GM21367 (cell line): Measurements from ENCODE around the gene SMARCD1.
A peak's percentile ranks its signal among the peaks of the same experiment; 100 is the strongest.

ENCODE experiments used
- ATAC-seq: cut with Tn5 transposase; IDR thresholded peaks from one replicate; pipeline ENCODE4 v1.9.1; 2021; ENCODE audit not compliant: unreplicated experiment

The SMARCD1 gene

DNA sequence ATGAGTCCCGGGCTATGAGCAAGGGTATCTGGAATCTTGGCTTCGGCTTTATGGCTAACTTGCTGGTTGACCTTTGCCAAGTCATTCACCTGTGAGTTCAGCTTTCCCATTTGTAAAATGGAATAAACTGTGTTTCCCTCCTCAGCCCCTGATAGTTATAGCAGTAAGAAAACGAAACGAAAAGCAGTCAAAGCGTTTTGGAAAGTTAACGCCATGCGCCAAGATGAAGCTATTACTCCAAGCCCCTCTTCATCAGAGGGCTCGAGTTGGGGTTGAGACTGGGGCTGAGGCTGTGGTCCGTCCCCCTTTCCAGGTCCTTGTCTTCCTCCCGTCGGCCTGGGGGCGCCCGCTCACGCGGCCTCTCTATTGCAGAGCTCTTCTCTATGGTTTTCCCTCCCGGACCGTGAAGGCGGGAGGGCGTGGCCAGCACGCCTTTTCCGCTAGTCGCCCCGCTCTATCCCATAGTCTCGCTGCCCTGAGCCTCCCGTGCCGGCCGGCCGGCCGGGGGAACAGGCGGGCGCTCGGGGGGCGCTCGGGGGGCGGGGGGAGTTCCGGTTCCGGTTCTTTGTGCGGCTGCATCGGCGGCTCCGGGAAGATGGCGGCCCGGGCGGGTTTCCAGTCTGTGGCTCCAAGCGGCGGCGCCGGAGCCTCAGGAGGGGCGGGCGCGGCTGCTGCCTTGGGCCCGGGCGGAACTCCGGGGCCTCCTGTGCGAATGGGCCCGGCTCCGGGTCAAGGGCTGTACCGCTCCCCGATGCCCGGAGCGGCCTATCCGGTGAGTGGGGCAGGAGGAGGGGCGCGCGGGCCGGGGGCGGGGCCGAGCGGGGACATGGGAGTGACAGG is at the start of gene SMARCD1:
TSS of gene SMARCD1 (plus strand) at position 568 of the 840 bp plus-strand sequence. CDS start at position 596, 28 bp downstream.
- ATAC-seq = peak; percentile 75

DNA sequence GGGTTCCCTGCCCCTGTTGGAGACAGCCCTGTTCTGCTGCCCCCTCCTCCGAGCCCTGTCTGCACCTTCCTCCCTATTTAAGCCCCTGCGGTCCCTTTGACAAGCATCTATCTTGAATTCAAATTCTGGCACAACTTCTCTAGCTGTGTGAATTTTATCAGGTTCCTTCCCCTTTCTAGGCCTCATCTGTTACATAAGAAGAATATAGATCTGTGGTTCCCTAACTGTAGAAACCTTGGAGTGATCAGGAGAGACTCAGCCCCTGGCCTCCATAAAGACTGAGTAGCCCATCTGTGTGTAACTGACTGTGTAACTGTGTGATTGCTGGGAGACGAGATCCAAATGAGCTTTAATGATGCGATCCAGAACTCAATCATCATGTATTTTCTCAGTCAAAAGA is 46.8 kb upstream of the SMARCD1 start:
- no peak for ATAC-seq

DNA sequence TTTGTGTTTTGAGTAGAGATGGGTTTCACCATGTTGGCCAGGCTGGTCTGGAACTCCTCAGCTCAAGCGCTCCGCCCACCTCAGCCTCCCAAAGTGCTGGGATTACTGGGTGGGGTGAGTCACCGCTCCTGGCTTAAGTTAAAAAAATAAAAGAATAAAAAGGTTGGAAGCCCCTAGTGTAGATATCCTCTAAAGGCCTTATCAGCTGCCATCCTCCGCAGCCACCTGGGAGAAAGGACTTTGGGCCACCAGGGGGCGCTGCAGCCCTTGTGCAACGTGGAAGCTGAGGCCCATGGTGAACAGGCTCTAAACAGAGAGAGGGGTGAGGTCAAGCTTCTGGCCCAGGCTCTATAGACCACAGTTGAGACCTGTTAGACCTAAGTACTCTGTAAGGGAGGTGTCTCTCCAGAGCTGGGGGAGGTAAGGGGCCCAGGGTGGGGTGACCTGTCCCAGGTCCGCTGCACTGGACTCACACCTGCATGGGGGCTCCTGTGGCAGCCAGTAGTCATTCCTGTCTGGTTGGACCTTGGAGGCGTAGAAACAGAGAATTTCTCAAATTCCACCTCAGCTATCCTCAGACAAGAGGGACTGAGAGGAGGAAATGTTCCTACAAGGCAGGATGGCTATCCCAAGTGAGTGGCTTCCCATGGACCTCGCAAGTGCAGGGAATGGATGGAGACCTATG is 45.8 kb upstream of the SMARCD1 start:
- no peak for ATAC-seq

DNA sequence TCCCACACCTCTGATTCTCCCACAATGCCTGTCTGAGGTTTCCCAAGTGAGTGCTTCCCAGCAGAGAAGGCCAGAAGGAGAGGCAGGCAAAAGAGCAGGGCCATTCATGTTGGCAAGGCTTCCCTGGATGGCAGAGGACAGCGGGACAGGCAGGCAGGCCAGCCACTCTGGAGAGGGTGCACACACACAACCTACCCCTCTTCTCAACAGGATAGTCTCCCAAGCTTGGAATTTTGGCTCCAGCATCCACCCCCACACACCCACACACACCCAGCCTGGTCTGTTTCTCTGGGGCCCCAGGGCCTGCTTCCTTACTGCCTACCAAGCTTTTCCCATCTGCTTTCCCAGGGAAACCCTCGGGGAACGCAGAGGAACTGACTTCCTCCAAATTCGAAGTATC is 44.5 kb upstream of the SMARCD1 start:
- no peak for ATAC-seq

DNA sequence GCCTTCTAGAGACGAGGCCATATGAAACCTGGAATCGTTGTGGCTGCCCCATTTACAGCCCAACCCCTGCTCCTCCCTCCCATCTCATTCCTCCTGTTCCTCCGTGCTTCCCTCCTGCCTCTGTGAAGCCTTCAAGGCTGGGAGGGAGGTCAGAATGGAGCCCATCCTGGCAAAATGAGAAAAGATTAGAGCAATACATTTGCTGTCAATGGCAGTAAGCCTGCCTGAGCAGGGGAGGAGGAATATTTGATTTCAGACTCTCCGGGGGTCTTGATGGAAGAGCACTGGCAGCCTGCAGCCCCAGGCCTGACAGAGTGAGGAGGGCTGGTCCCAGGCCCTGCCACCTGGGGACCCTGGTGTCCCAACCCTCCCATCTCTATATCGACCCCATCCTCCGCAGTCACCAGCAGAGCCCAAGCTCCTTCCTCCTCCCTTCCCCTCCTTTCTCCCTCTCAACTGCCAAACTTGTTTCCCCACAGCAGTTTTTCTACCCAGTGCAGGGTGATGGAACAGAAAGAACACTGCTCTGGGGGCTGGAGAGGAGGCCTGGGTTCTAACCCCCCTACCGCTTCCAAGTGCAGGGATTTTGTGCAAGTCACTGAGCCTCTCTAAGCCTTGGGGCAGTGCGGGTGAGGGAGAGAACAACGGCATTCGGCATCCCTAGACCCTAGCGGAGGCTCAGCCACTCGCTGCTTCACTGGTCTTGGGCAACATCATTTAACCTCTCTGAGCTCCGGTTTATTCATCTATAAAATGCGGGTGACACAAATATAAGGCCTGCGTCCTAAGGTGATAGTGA is 43.9 kb upstream of the SMARCD1 start:
- ATAC-seq = no peak

DNA sequence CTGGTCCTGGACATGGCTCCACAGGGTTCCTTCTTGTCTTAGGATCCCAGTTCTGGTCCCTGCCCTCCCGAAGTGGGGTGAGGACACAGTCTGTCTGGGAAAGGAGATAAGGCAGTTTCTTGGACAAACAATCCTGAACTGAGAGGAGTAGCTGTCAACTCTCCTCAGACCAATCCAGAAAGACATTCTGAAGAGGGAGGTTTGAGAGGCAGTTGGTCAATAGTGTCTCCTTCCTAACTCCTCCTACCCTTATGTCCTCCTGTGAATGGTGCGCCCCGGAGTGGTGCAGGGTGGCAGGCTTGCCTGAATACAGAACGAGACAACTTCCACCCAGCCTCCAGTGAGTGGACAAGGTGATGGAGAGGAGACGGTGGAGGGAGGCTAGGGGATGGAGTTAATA is 43.2 kb upstream of the SMARCD1 start:
- no peak for ATAC-seq

DNA sequence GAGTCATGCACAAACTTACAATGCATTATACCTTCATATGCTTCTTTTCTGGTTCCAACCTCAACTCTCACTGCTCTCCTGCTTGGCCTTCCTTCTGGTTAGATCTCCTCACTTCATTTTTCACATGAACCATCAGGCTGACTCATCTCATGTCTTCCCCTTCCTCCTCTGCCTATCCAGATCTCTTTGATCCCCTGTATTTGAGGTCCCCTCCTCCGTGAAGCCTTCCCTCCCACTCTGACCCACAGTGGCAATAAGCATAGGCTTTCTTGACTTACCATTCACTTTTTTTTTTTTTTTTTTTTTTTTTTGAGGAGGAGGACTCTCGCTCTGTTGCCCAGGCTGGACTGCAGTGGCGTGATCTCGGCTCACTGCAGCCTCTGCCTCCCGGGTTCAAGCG is 42.4 kb upstream of the SMARCD1 start:
- no peak for ATAC-seq

DNA sequence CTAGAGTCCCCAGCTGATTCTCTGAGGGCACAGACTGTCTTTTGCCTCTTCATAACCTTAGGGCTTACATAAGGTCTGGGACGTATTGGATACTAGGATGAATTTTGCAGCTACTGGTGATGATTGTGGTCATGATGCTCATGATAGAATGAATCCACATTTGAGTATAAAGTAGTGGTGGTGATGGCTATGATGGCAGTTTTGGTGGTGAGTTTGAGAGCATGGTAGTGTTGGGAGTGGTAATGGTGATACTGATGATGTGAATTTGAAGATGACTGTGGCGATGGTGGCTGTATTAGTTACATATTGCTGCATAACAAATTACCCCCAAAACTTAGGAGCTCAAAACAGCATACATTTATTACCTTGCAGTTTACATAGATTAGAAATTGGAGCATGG is 41.8 kb upstream of the SMARCD1 start:
- ATAC-seq = no peak

DNA sequence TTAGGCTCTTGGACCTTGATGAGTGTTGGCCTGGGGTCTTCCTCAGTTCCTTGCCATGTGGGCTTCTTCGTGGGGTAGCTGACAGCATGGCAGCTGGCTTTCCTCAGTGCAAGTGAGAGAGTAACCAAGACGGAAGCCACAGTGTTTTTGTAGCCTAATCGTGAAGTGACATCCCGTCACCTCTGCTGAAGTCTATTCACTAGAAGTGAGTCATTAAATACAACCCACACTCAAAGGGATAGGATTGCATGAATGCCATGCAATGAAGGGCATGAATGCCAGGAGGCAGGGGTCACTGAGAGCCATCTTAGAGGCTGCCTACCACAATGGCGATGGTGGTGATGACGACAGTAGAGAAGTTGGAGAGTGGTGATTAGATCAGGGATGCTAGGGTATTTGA is 41.3 kb upstream of the SMARCD1 start:
- no peak for ATAC-seq

DNA sequence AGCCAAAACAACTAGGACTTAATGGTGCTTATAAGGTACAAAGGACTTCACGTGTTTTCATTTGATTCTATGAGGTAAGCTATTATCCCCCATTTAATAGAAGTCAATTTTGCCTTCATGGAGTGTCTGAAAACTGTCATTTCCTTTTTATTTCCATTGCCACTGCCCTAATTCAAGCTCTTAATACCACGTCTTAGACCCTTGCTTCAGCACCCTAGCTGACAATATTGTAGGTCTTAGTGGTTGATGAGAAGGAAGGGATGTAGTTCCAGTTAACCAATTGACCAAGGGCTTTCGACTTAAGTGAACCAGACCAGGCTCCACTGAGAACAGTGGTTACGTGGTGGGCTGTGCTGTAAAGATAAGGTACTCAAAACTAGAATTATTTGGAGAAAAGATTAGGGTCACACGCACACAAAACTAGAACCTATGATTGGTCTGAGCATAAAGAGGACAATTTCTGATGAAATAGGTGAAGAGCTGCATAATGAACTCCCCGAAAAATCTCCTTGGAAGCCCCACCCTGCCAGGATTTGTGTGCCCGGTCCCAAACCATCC is 37.4 kb upstream of the SMARCD1 start:
- no peak for ATAC-seq

DNA sequence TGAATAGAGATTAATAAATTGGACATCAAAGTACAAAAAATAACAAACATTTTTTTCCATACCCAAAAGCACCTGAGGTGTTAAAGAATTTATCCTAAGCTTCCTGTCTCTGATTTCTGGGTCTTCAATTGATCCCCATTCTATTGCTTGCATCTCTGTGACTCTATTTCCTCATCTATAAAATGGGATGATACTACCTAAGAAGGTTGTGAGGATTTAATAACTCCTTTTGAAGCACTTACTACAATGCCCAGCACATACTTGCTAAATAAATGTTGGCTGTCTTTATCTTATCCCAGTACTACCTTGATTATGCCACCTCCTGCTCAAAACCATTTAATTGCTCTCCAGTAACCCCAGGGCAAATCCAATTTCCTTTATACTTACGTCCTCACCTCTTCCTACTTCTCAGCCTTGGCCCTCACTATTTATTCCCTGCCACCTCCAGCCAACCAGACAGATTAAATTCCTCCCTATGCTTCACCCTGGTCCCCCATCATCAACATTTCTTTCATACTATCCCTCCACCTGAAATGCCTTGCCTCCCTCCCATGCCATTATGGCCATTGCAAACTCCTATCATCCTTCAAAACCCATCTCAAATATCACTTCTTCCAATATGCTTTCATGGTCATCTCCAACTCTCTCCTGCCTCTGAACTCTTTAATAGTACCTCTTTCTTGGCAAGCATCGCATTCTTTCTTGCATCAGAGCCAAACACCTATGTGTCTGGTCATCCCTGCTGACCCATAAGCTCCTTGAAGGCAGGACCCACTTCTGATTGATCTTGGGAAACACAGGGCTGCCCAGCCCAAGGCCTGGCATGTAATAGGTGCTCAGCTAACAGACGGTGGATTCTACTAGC is 35.7 kb upstream of the SMARCD1 start:
- no peak for ATAC-seq

DNA sequence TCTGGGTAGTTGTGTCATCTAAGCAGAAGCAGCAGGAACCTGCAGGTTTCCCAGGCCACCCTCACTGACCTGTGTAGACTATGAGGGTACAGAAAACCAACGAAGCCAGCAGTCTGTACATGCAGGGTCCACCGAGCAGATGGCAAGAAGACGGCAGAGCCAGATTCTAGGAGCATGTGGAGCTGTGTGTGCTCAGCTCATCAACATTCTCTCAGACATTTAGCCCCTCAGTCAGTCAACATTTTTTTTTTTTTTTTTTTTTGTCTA is 35.1 kb upstream of the SMARCD1 start:
- ATAC-seq = no peak

DNA sequence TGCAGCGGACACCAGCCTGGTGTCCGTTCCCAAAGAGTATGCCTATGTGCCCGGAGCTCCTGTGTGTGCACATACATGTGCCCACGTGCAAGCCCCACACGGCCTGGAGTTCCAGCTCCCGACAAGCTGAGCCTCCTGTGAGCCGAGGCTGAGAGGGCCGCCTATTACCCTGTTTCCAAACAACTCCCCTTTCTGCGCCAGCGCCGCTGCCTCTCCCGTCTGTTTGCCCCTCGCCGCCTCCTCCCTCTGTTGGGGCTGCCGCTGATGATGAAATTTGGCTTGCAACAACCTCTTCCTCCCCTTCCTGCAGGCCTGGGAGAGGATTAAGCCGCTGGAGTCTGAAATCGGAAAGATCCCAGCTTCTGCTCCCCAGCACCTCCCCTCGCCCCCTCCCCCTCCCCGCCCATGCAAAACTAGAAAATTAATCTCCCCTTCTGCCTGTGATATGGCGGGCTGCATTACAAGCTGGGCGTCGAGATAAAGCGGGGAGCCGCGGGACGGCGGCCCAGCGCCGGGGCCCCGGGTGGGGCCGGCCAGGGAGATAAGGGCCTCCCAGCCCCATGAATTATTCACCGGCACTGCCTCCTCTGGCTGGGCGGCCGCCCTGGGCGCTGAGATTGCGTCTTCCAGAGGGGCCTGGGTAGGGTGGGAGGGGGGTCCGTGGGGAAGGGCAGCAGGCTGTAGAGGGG is 34.6 kb upstream of the SMARCD1 start:
- no peak for ATAC-seq

DNA sequence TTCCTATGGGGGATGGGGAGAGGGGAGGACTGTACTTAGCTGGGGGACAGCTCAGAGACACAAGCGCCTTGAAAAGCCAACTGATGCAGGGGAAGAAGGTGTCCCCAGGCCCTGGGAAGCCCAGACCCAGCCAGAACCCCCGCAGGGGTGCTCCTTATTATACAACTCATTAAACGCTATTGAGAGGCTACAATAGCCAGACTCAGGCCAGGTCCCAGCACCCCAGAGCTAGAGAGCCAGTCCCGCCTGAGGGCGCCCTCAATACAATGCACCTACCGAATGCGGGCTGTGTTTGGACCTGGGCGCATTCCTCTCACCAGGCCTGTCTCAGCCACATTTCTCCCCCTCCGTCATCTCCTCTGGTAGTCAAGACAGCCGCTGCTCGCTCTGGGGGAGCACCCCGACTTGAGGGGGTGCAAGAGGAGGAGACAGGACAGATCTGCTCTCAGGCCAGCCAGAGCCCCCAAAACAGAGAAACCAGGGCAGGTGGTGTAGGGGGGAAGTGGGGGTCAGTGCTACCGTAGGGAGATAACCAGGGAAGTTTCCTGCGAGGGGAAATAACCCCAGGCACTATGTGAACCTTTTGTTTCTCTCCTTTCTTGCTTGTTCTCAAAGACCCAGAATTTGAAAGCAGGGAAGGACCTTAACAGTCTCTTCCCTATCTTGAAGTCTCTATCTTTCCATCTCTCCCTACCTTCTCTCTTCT is 33.9 kb upstream of the SMARCD1 start:
- no peak for ATAC-seq

DNA sequence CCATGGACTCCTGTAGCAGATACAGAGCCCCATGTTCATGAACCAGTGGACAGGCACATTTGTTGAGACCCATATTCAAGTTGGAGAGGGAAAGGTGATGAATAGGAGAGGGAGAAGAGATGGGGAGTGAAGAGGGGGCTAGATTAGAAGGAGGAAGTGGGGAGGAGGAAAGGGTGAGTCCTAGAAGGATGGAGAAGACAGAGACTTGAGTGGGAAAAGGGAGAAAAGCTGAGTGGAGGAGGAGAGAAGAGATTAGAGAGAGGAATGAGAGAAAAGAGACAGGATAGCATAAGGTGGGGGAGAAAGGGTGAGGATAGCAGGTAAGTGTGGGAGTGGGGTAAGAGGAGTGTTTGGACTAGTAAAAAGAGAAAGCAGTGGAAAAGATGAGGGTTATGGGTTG is 32.6 kb upstream of the SMARCD1 start:
- ATAC-seq = no peak

DNA sequence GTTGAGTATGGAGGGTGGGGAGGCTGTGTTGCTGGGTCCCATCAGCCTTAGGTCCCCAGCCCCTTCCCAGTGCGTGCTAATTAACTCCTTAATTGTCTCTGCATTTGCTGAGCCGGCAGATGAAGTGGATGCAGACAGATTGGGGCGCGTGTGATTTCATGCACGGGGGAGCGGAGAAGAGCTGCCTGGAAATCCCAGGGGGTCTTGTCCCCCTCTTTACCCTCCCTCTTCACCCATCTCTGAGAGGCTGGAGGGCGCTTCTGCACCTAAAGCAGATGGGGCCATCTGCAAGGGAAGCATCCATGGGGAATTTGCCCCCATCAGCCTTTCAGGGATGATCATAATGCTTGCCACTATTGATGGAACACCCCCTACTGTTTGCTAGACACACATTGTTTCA is 32.2 kb upstream of the SMARCD1 start:
- ATAC-seq = no peak

DNA sequence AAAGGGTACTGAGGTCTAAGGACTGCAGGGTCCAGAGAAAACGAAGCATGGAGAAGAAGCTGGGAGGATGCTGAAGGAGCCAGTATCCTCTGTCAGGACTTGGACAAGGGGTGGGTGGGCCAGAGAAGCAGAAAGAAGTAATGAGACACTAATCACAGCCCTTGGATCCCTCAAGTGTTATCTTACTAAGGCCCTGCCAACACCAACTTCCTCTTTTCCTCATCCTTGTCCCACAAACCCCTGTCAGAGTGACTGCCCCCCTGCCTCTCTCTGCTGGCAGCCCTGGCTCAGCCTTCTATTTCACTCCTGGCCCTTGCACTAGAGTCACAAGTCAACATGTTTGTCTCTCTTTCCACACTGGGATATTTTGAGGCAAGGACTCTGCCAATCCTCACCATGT is 31.6 kb upstream of the SMARCD1 start:
- ATAC-seq = no peak

DNA sequence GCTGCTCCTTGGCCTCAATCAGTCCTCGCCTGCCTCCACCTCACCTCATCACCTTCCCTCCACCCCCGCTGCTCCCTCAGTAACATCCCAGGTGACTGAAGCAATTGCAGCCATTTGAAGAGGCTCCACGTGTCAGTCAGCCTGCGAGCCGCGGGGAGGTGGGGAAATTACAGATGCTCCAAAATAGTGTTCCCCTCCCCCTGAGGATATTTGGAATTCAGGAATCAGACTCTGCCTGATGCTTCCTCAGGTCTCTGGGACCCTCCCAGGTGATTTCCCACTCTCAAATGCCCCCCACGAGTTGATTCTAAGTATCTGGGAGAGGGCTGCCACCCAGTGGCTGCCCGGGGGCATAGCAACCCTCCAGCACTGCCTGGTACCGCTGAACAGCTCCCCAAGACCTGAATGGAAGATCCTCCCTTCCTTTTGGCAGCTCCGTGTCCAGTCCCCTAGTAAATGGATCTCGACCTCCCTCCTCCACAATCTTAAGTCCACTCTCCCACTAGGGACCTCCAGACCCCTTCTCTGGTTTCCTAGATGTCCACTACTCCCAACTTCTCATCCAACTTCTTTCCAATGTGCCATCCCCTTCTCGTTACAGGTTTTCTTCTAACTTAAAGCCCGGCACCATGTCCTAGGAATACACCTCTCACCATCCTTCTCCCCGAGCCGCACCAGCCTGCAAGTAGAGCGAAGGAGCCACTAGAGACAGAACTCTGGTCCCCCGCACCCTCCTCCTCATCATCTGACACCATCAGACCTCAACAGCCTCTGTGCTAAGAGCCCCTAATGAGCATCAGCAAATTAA is 29.1 kb upstream of the SMARCD1 start:
- no peak for ATAC-seq

DNA sequence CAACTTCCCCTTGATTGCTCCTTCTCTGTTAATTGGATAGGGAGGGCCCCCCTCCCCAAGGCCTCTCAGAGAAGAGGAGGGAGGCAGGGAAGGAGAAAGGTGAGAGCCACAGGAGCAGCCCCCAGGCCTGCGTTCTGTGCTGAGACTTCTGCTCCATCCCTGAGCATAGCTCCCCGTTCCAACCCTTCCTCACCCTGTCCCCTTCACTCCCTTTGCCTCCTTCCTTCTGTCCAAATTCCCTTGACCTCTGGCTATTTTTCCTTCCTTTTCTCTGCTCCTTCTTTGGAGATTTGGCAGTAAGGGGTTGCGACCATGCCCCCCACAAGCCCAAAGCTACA is 28.5 kb upstream of the SMARCD1 start:
- ATAC-seq = no peak
